Measurements from ENCODE around the gene CRADD.

- TF ChIP-seq CTCF (conservative IDR thresholded peaks at IDR 0.05 in 1 of 2, IDR thresholded peaks at IDR 0.05 in 1 of 2; ENCODE audit: extremely low read depth in 1 of 2, insufficient read depth in 1 of 2, low read depth in 1 of 2, low read length in 2 of 2) (no peak), EZH2 (IDR thresholded peaks at IDR 0.05; ENCODE audit: borderline replicate concordance, low read length) (no peak)
Measured at GRCh38 chr12:93722835-93723567, 45.8 kb downstream of the CRADD start.

Measured in mammary epithelial cell (primary cell).